Natural killer cell treated with Interleukin-12 subunit alpha and Interleukin-12 subunit beta and Interleukin-15 and Interleukin-18, amount 100 ng/mL, for 72 hours (primary cell): ENCODE data around the gene EVI2B. TPM values are rescaled to one million over a fixed set of nuclear protein-coding genes. Genes with fewer than 3 reads are reported as not detected.
"Not testable (repeated sequence)": the region's sequence is repeated elsewhere in the genome, so short reads cannot be mapped to it uniquely, and the experiment has no call there.

Experiments
- ATAC-seq, 2 donors: fragments of 150-1000 bp; cut with Tn5 transposase in 1 of 2; sonication (Bioruptor Pico), chemical (Tn5 transposase) in 1 of 2; 2 replicates each; pipeline ENCODE4 v1.10.0; 2021
- DNase-seq: peaks from one replicate; pipeline ENCODE4 v3.0.0; 2022; ENCODE audit warnings: low spot score
- H3K27ac Mint-ChIP-seq, 2 donors: 1 replicate in 1 of 2; 2 replicates in 1 of 2; pipeline ENCODE4 v1.8.0; 2022; ENCODE audit warnings: mixed read lengths in 2 of 2, mild to moderate bottlenecking in 1 of 2, moderate library complexity in 1 of 2
- H3K27me3 Mint-ChIP-seq, 2 donors: 1 replicate in 1 of 2; 2 replicates in 1 of 2; pipeline ENCODE4 v1.8.0; 2022; ENCODE audit warnings: mixed read lengths in 2 of 2
- H3K36me3 Mint-ChIP-seq: one replicate; pipeline ENCODE4 v1.8.0; 2022; ENCODE audit warnings: mixed read lengths
- H3K4me1 Mint-ChIP-seq, 2 donors: 1 replicate in 1 of 2; 2 replicates in 1 of 2; pipeline ENCODE4 v1.8.0; 2022; ENCODE audit warnings: low read depth in 2 of 2, mixed read lengths in 2 of 2, mild to moderate bottlenecking in 1 of 2
- H3K4me3 Mint-ChIP-seq: one replicate; pipeline ENCODE4 v1.8.0; 2022; ENCODE audit warnings: mixed read lengths
- H3K9me3 Mint-ChIP-seq: 2 replicates; pipeline ENCODE4 v1.8.0; 2022; ENCODE audit warnings: mixed read lengths
- total RNA-seq, 2 donors: library from RNA; stranded (reverse); gene quantifications; one replicate each; pipeline ENCODE4 v1.2.3, GENCODE V29; 2022

Gene EVI2B
- total RNA-seq, 2 donors from 2014 or later, result 16.3 to 28.0 TPM

- no peak for ATAC-seq
- Mint-ChIP-seq H3K9me3 (no peaks in the 10 kb centered on the region), H3K4me3 (peak overlapping the region; percentile 91), H3K27ac (peak overlapping the region; percentile 93 to 94), H3K27me3 (no peaks in the 10 kb centered on the region), H3K36me3 (peaks cover 11% of the 10 kb centered on the region), H3K4me1 (peaks cover 33 to 51% of the 10 kb centered on the region in 2 donors)
- no peak for DNase-seq
Observed at GRCh38 chr17:31320791-31321190, 6.9 kb upstream of the EVI2B start.

GRCh38 chr17:31320241-31320640 is 6.4 kb upstream of the EVI2B start:
- H3K9me3 Mint-ChIP-seq, result no peaks in the 10 kb centered on the region
- H3K27me3 Mint-ChIP-seq, result no peaks in the 10 kb centered on the region
- peak overlapping the region; percentile 93 to 94 for H3K27ac Mint-ChIP-seq
- H3K4me1 Mint-ChIP-seq, result peaks cover 33 to 51% of the 10 kb centered on the region in 2 donors
- peak overlapping the region; percentile 91 for H3K4me3 Mint-ChIP-seq
- peaks cover 11% of the 10 kb centered on the region for H3K36me3 Mint-ChIP-seq
- DNase-seq (no peak), ATAC-seq (no peak)

GRCh38 chr17:31318851-31319661 is 5.2 kb upstream of the EVI2B start:
- Mint-ChIP-seq H3K4me1 (peaks cover 38 to 59% of the 10 kb centered on the region in 2 donors), H3K4me3 (peak overlapping the region; percentile 91), H3K27ac (peak overlapping the region; percentile 93 to 94), H3K27me3 (no peaks in the 10 kb centered on the region), H3K36me3 (peaks cover 11% of the 10 kb centered on the region), H3K9me3 (no peaks in the 10 kb centered on the region)
- DNase-seq (no peak), ATAC-seq (peak; percentile 39 to 62)

- peak; percentile 61 for DNase-seq
- peaks cover 37 to 54% of the 10 kb centered on the region in 2 donors for H3K4me1 Mint-ChIP-seq
- peaks cover 11% of the 10 kb centered on the region for H3K36me3 Mint-ChIP-seq
Observed at GRCh38 chr17:31318298-31318801, 4.5 kb upstream of the EVI2B start.

GRCh38 chr17:31314782-31315100 is 887 bp upstream of the EVI2B start:
- no peak for DNase-seq
- peaks cover 11% of the 10 kb centered on the region for H3K36me3 Mint-ChIP-seq
- peaks cover 35 to 60% of the 10 kb centered on the region in 2 donors for H3K4me1 Mint-ChIP-seq
- H3K27me3 Mint-ChIP-seq, result no peaks in the 10 kb centered on the region
- H3K27ac Mint-ChIP-seq, result peak overlapping the region; percentile 90 to 93
- H3K4me3 Mint-ChIP-seq, result peak overlapping the region; percentile 79
- H3K9me3 Mint-ChIP-seq, result no peaks in the 10 kb centered on the region
- ATAC-seq, result no peak

More at GRCh38 chr17:31318298-31318801, 4.5 kb upstream of the EVI2B start:
- H3K4me3 Mint-ChIP-seq, result peak overlapping the region; percentile 91
- peak overlapping the region; percentile 93 to 94 for H3K27ac Mint-ChIP-seq
- H3K27me3 Mint-ChIP-seq, result no peaks in the 10 kb centered on the region
- no peaks in the 10 kb centered on the region for H3K9me3 Mint-ChIP-seq
- ATAC-seq, result peak; percentile 57 to 63

- ATAC-seq, result not testable (repeated sequence)
- peaks cover 34 to 60% of the 10 kb centered on the region in 2 donors for H3K4me1 Mint-ChIP-seq
Observed at GRCh38 chr17:31312223-31312622, 1.6 kb downstream of the EVI2B start.

GRCh38 chr17:31311526-31311925 is 2.3 kb downstream of the EVI2B start:
- H3K9me3 Mint-ChIP-seq, result no peaks in the 10 kb centered on the region
- H3K27ac Mint-ChIP-seq, result peak overlapping the region; percentile 90 to 93
- no peaks in the 10 kb centered on the region for H3K27me3 Mint-ChIP-seq
- DNase-seq, result no peak
- peaks cover 32 to 54% of the 10 kb centered on the region in 2 donors for H3K4me1 Mint-ChIP-seq
- peak; percentile 5 to 25 for ATAC-seq
- H3K36me3 Mint-ChIP-seq, result no peaks in the 10 kb centered on the region
- H3K4me3 Mint-ChIP-seq, result peak overlapping the region; percentile 79

More at GRCh38 chr17:31312223-31312622, 1.6 kb downstream of the EVI2B start:
- DNase-seq, H3K27me3 Mint-ChIP-seq, H3K9me3 Mint-ChIP-seq, H3K36me3 Mint-ChIP-seq: not testable (repeated sequence)
- H3K27ac Mint-ChIP-seq, result peak overlapping the region; percentile 90 to 93
- peak overlapping the region; percentile 79 for H3K4me3 Mint-ChIP-seq

- H3K4me1 Mint-ChIP-seq, result peaks cover 35 to 61% of the 10 kb centered on the region in 2 donors
- no peaks in the 10 kb centered on the region for H3K27me3 Mint-ChIP-seq
- H3K27ac Mint-ChIP-seq, result peak overlapping the region; percentile 90 to 93
- no peaks in the 10 kb centered on the region for H3K9me3 Mint-ChIP-seq
- ATAC-seq (peak in 1 of 2 donors; percentile 41), DNase-seq (no peak)
- peak overlapping the region; percentile 79 for H3K4me3 Mint-ChIP-seq
- H3K36me3 Mint-ChIP-seq, result peaks cover 5% of the 10 kb centered on the region
Observed at GRCh38 chr17:31310886-31311285, 3.0 kb downstream of the EVI2B start.

GRCh38 chr17:31310260-31310659 is 3.6 kb downstream of the EVI2B start:
- peak overlapping the region; percentile 79 for H3K4me3 Mint-ChIP-seq
- peaks cover 11% of the 10 kb centered on the region for H3K36me3 Mint-ChIP-seq
- H3K4me1 Mint-ChIP-seq, result peaks cover 37 to 67% of the 10 kb centered on the region in 2 donors
- H3K27ac Mint-ChIP-seq, result peak overlapping the region; percentile 90 to 93
- H3K9me3 Mint-ChIP-seq, result peaks cover under 1% of the 10 kb centered on the region
- no peaks in the 10 kb centered on the region for H3K27me3 Mint-ChIP-seq
- no peak for DNase-seq
- ATAC-seq, result no peak

- H3K4me1 Mint-ChIP-seq, result peaks cover 38 to 69% of the 10 kb centered on the region in 2 donors
- peak overlapping the region; percentile 79 for H3K4me3 Mint-ChIP-seq
- H3K36me3 Mint-ChIP-seq, result peaks cover 18% of the 10 kb centered on the region
- ATAC-seq (no peak), DNase-seq (no peak)
- peak overlapping the region; percentile 90 to 93 for H3K27ac Mint-ChIP-seq
- H3K27me3 Mint-ChIP-seq, result no peaks in the 10 kb centered on the region
- peaks cover 5% of the 10 kb centered on the region for H3K9me3 Mint-ChIP-seq
Observed at GRCh38 chr17:31309556-31309955, 4.3 kb downstream of the EVI2B start.

- H3K27ac Mint-ChIP-seq, result peak overlapping the region; percentile 90 to 93
- ATAC-seq (peak; percentile 64 to 69), DNase-seq (no peak)
- H3K9me3 Mint-ChIP-seq, result peaks cover 5% of the 10 kb centered on the region
- H3K36me3 Mint-ChIP-seq, result peaks cover 25% of the 10 kb centered on the region
- H3K4me1 Mint-ChIP-seq, result peaks cover 38 to 71% of the 10 kb centered on the region in 2 donors
- no peaks in the 10 kb centered on the region for H3K27me3 Mint-ChIP-seq
- peak overlapping the region; percentile 79 for H3K4me3 Mint-ChIP-seq
Observed at GRCh38 chr17:31308372-31309334, 5.2 kb downstream of the EVI2B start.

- Mint-ChIP-seq H3K4me1 (peaks cover 38 to 71% of the 10 kb centered on the region in 2 donors), H3K9me3 (peaks cover 5% of the 10 kb centered on the region), H3K27ac (peak overlapping the region; percentile 90 to 93), H3K4me3 (peak overlapping the region; percentile 79), H3K36me3 (peaks cover 31% of the 10 kb centered on the region), H3K27me3 (no peaks in the 10 kb centered on the region)
- DNase-seq (no peak), ATAC-seq (no peak)
Observed at GRCh38 chr17:31307640-31308039, 6.2 kb downstream of the EVI2B start.

- Mint-ChIP-seq H3K27ac (no peak overlapping the region), H3K4me1 (peaks cover 7 to 17% of the 10 kb centered on the region in 2 donors), H3K9me3 (no peaks in the 10 kb centered on the region), H3K27me3 (no peaks in the 10 kb centered on the region), H3K36me3 (peaks cover 14% of the 10 kb centered on the region), H3K4me3 (no peak overlapping the region)
- no peak for ATAC-seq
- DNase-seq, result no peak
Observed at GRCh38 chr17:31299624-31300023, 14.2 kb downstream of the EVI2B start.
